AG04450 (cell line): ENCODE data around the gene CHMP4B. TPM values are rescaled to one million over a fixed set of nuclear protein-coding genes. Genes with fewer than 3 reads are reported as not detected.

ENCODE experiments used
- CTCF ChIA-PET: fragments of 300-600, 350-600 bp; formaldehyde crosslinking; extraction: SDS; loops from one replicate; lab custom pipeline; 2022; ENCODE audit warnings: antibody characterized with exemption, inconsistent platforms; lab: Charles Lee
- POLR2A ChIA-PET: fragments of 350-600 bp; formaldehyde crosslinking; extraction: SDS; loops from one replicate; lab custom pipeline; 2021; ENCODE audit warnings: antibody characterized with exemption, inconsistent platforms; lab: Yijun Ruan, JAX
- DNase-seq: peaks from one replicate; pipeline ENCODE4 v3.0.0-alpha.2; 2011; ENCODE audit warnings: low read depth, low spot score
- H3K27ac ChIP-seq: one replicate; pipeline ENCODE4 v1.5.1; 2012; ENCODE audit warnings: low read depth, low read length, control low read depth
- H3K27me3 ChIP-seq: one replicate; pipeline ENCODE4 v1.6.0; 2012; ENCODE audit warnings: low read length; ENCODE audit not compliant: control insufficient read depth, insufficient read depth
- H3K4me3 ChIP-seq: 2 replicates; pipeline ENCODE4 v1.5.1; 2011; ENCODE audit warnings: mild to moderate bottlenecking, low read depth, low read length, control low read depth
- H3K9me3 ChIP-seq: 2 replicates; pipeline ENCODE4 v1.5.1; 2012; ENCODE audit warnings: low read length; ENCODE audit not compliant: control insufficient read depth, insufficient read depth
- CTCF ChIP-seq: IDR thresholded peaks from 2 replicates; pipeline ENCODE4 v1.5.1; 2011; ENCODE audit warnings: low read depth, low read length, control low read depth, inconsistent platforms
- polyA plus RNA-seq: library from polyadenylated mRNA; depleted of rRNA; stranded (reverse); fragments of >200 nt; gene quantifications from 2 replicates; pipeline ENCODE4 v1.2.3, GENCODE V29; 2011

CHMP4B gene
- polyA plus RNA-seq, 1 experiment = 97.4 TPM

GRCh38 chr20:33783818-33784217, 27.3 kb upstream of the CHMP4B start:
- Histone ChIP-seq H3K27me3 (no peaks in the 10 kb centered on the region), H3K9me3 (no peaks in the 10 kb centered on the region), H3K27ac (no peak overlapping the region), H3K4me3 (no peak overlapping the region)
- no peak for DNase-seq
- POLR2A ChIA-PET = no interaction called here
- no peak for TF ChIP-seq CTCF
- CTCF ChIA-PET = no interaction called here

DNA sequence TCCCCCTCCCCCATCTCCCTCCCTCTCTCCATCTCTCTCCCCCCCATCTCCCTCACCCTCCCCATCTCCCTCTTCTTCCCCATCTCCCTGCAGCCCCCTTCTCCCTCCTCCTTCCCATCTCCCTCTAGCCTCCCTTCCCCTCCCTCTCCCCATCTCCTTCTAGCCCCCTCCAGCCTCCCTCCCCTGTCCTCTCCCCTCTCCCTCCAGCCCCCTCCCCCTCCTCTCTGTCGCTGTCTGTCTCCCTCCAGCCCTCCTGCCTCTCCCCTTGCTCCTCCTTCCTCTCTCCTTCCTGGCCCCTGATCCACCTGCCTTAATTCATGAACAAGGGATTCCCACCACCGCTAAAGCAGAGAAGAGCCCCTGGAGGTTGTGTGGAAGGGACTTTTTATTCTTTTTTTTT, 26.9 kb upstream of the CHMP4B start:
- TF ChIP-seq CTCF = no peak
- no peak overlapping the region for H3K27ac ChIP-seq
- ChIA-PET POLR2A (no interaction called here), CTCF (no interaction called here)
- no peak overlapping the region for H3K4me3 ChIP-seq
- DNase-seq = no peak
- H3K9me3 ChIP-seq = no peaks in the 10 kb centered on the region
- no peaks in the 10 kb centered on the region for H3K27me3 ChIP-seq

DNA sequence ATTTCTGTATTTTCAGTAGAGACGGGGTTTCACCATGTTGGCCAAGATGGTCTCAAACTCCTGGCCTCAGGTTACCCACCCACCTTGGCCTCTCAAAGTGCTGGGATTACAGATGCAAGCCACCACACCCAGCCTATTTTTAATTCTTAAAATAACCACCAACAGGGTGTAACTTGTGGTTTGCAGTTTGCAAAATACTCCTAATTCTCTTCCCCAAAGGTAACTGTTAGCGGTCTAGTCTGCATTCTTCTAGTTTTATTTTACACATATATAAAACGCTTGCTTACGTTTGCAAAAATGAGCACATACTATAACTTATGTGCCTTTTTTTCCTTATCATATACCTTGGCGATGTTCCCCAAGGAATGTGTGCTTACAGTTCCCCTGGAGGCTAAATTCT, 25.6 kb upstream of the CHMP4B start:
- POLR2A ChIA-PET = no interaction called here
- CTCF ChIA-PET = no interaction called here
- no peaks in the 10 kb centered on the region for H3K27me3 ChIP-seq
- H3K9me3 ChIP-seq = no peaks in the 10 kb centered on the region
- no peak for DNase-seq
- no peak overlapping the region for H3K4me3 ChIP-seq
- TF ChIP-seq CTCF = no peak
- no peak overlapping the region for H3K27ac ChIP-seq

DNA sequence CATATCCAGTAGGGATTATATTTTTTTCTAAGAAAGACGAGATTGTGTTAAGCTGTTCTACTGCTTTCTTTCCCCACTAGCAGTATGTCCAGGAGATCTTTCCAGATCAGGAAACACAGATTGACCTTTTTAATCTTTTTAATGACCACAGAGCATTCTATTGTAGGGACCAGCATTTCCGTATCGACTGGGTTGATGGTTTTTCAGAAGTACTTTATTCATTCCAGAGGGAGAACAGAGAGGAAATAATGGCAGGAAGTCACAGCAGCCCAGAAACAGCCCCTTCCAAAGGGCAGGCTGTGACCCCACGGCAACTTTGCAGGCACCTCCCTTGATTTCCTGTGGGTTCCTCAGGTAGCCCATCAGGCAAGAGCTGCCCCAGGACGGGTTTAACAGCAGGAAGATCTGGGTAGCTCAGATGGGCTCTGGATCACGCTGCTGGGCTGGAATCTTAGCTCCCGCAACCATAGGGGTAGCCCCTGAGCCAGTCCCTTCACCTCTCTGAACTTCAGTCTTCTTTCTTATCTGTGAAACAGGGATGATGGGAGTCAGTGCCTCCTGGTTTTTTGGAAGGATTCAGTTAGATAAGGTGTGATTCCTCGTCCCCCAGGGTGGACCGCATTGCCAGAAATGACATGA, 23.8 kb upstream of the CHMP4B start:
- H3K4me3 ChIP-seq = no peak overlapping the region
- H3K27ac ChIP-seq = no peak overlapping the region
- POLR2A ChIA-PET = no interaction called here
- no peak for DNase-seq
- CTCF ChIA-PET = no interaction called here
- H3K9me3 ChIP-seq = no peaks in the 10 kb centered on the region; the same call in 1 of the 2 replicates
- H3K27me3 ChIP-seq = no peaks in the 10 kb centered on the region
- TF ChIP-seq CTCF = no peak

- no peak overlapping the region for H3K4me3 ChIP-seq
- ChIA-PET POLR2A (no interaction called here), CTCF (no interaction called here)
- H3K9me3 ChIP-seq = no peaks in the 10 kb centered on the region; the same call in 1 of the 2 replicates
- H3K27ac ChIP-seq = no peak overlapping the region
- no peak for DNase-seq
- H3K27me3 ChIP-seq = no peaks in the 10 kb centered on the region
- no peak for TF ChIP-seq CTCF
These were observed 22.6 kb upstream of the CHMP4B start for GRCh38 chr20:33788351-33789049.
